Neural cell (in vitro differentiated cells): ENCODE data around the gene TLR6. TPM values are rescaled to one million over a fixed set of nuclear protein-coding genes. Genes with fewer than 3 reads are reported as not detected.
"Not testable (repeated sequence)": the region's sequence is repeated elsewhere in the genome, so short reads cannot be mapped to it uniquely, and the experiment has no call there.

Experiments
- H2AFZ ChIP-seq: fragments of 200-600, 300-800 bp; sonication (generic), shearing (Covaris generic); 2 replicates; pipeline ENCODE4 v1.6.0; 2014; ENCODE audit warnings: low read depth, mild to moderate bottlenecking, antibody characterized with exemption, low read length, moderate library complexity
- H3F3A ChIP-seq: fragments of 200-600 bp; shearing (Covaris generic); 2 replicates; pipeline ENCODE4 v1.6.1; 2016; ENCODE audit warnings: mild to moderate bottlenecking, moderate library complexity, mixed read lengths, antibody characterized with exemption, low read length; ENCODE audit not compliant: insufficient read depth, poor library complexity, severe bottlenecking
- H3K27ac ChIP-seq: fragments of 200-600, 300-800 bp; sonication (generic), shearing (Covaris generic); 2 replicates; pipeline ENCODE4 v1.5.1; 2014; ENCODE audit warnings: mild to moderate bottlenecking, low read length, moderate library complexity
- H3K27me3 ChIP-seq: fragments of 300-800, 200-600 bp; sonication (generic), shearing (Covaris generic); 2 replicates; pipeline ENCODE4 v1.6.0; 2014; ENCODE audit warnings: mild to moderate bottlenecking, low read depth, low read length, moderate library complexity; ENCODE audit not compliant: insufficient read depth
- H3K36me3 ChIP-seq: fragments of 300-800, 200-600 bp; sonication (generic), shearing (Covaris generic); 2 replicates; pipeline ENCODE4 v1.5.1; 2014; ENCODE audit warnings: mild to moderate bottlenecking, antibody characterized with exemption, low read length, moderate library complexity; ENCODE audit not compliant: insufficient read depth
- H3K4me2 ChIP-seq: fragments of 300-800, 200-600 bp; sonication (generic), shearing (Covaris generic); 2 replicates; pipeline ENCODE4 v1.6.0; 2014; ENCODE audit warnings: mild to moderate bottlenecking, low read length
- H3K4me3 ChIP-seq: fragments of 300-800, 200-600 bp; sonication (generic), shearing (Covaris generic); 2 replicates; pipeline ENCODE4 v1.5.1; 2014; ENCODE audit warnings: mild to moderate bottlenecking, low read length, moderate library complexity
- H3K79me2 ChIP-seq: fragments of 200-600 bp; shearing (Covaris generic); replicated peaks from 2 replicates; pipeline ENCODE4 v1.6.0; 2014; ENCODE audit warnings: mild to moderate bottlenecking, low read length, moderate library complexity; ENCODE audit not compliant: insufficient read depth
- H3K9ac ChIP-seq: fragments of 300-800, 200-600 bp; sonication (generic), shearing (Covaris generic); 2 replicates; pipeline ENCODE4 v1.6.1; 2016; ENCODE audit warnings: mild to moderate bottlenecking, low read length, mixed read lengths
- H3K9me2 ChIP-seq: fragments of 200-600 bp; shearing (Covaris generic); 2 replicates; pipeline ENCODE4 v1.6.1; 2016; ENCODE audit warnings: mild to moderate bottlenecking, low read length, mixed read lengths; ENCODE audit not compliant: insufficient read depth
- H3K9me3 ChIP-seq: fragments of 200-600, 300-800 bp; sonication (generic), shearing (Covaris generic); 2 replicates; pipeline ENCODE4 v1.6.1; 2016; ENCODE audit warnings: mild to moderate bottlenecking, mixed run types, low read length, moderate library complexity, mixed read lengths
- H4K20me1 ChIP-seq: fragments of 200-600 bp; shearing (Covaris generic); 2 replicates; pipeline ENCODE4 v1.6.1; 2016; ENCODE audit warnings: mild to moderate bottlenecking, mixed run types; ENCODE audit not compliant: insufficient read depth
- EP300 ChIP-seq: fragments of 450-650 bp; conservative IDR thresholded peaks from 2 replicates; pipeline ENCODE4 v1.6.1; 2014; ENCODE audit warnings: antibody characterized with exemption, mild to moderate bottlenecking, moderate library complexity; ENCODE audit not compliant: poor library complexity, severe bottlenecking
- EZH2 ChIP-seq: fragments of 200-600, 300-800 bp; shearing (Covaris generic), sonication (generic); IDR thresholded peaks from 2 replicates; pipeline ENCODE4 v1.6.1; 2014; ENCODE audit warnings: antibody characterized with exemption, low read length, borderline replicate concordance, mild to moderate bottlenecking; ENCODE audit not compliant: insufficient read depth, poor library complexity, severe bottlenecking
- MXI1 ChIP-seq: fragments of 450-650 bp; conservative IDR thresholded peaks from 2 replicates; pipeline ENCODE4 v1.6.1; 2014; ENCODE audit warnings: antibody characterized with exemption, mild to moderate bottlenecking; ENCODE audit not compliant: poor library complexity, severe bottlenecking
- POLR2AphosphoS5 ChIP-seq: IDR thresholded peaks from 2 replicates; pipeline ENCODE4 v1.6.1; 2012
- RAD21 ChIP-seq: fragments of 450-650 bp; conservative IDR thresholded peaks from 2 replicates; pipeline ENCODE4 v1.6.1; 2014; ENCODE audit warnings: antibody characterized with exemption, mild to moderate bottlenecking, moderate library complexity
- SMC3 ChIP-seq: fragments of 450-650 bp; conservative IDR thresholded peaks from 2 replicates; pipeline ENCODE4 v1.6.1; 2014; ENCODE audit warnings: antibody characterized with exemption, mild to moderate bottlenecking, moderate library complexity; ENCODE audit not compliant: poor library complexity
- TAF1 ChIP-seq: IDR thresholded peaks from 2 replicates; pipeline ENCODE4 v1.6.1; 2012; ENCODE audit warnings: low read depth
- polyA plus RNA-seq: library from polyadenylated mRNA; depleted of rRNA; stranded (reverse); fragments of >200 nt; gene quantifications from 2 replicates; pipeline ENCODE4 v1.2.3, GENCODE V29; 2014
- TF ChIP-seq, protein P1 (sequence below): fragments of 450-650 bp; IDR thresholded peaks from 2 replicates; pipeline ENCODE4 v1.5.1; 2014; ENCODE audit warnings: antibody characterized with exemption, mild to moderate bottlenecking, moderate library complexity; ENCODE audit not compliant: poor library complexity, severe bottlenecking
- TF ChIP-seq, protein P2 (sequence below): IDR thresholded peaks from 2 replicates; pipeline ENCODE4 v1.6.1; 2012; ENCODE audit warnings: borderline replicate concordance

TLR6 gene
- polyA plus RNA-seq, 1 donor from 2014 or later: not detected

DNA sequence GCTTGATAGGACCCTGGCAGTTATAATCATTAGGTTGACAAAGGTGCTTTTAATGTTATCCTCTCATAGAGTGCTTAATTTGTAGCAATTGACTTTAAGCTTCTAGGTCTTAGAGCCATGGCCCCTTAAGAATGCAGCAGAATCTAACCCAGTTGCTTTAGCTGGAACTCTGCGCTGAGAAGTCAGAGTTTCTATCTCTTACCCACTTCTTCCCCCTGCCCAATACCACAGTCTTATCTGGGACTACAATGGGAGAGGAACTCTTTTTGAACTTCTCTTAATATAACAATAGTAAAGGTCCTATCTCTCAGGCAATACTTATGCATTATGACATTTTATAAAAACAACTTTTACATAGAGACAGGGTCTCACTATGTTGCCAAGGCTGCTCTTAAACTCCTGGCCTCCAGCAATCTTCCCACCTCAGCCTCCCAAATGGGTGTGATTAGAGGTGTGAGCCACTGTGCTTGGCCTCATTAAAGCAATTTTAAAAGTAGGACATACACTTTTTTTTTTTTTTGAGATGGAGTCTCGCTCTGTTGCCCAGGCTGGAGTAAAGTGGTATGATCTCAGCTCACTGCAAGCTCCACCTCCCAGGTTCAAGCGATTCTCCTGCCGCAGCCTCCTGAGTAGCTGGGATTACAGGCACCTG, 75.7 kb downstream of the TLR6 start:
- TF ChIP-seq SMC3 (no peak), MXI1 (no peak), RAD21 (no peak), EZH2 (no peak), TAF1 (no peak), POLR2AphosphoS5 (no peak), EP300 (no peak)
- TF ChIP-seq, protein P1, sequence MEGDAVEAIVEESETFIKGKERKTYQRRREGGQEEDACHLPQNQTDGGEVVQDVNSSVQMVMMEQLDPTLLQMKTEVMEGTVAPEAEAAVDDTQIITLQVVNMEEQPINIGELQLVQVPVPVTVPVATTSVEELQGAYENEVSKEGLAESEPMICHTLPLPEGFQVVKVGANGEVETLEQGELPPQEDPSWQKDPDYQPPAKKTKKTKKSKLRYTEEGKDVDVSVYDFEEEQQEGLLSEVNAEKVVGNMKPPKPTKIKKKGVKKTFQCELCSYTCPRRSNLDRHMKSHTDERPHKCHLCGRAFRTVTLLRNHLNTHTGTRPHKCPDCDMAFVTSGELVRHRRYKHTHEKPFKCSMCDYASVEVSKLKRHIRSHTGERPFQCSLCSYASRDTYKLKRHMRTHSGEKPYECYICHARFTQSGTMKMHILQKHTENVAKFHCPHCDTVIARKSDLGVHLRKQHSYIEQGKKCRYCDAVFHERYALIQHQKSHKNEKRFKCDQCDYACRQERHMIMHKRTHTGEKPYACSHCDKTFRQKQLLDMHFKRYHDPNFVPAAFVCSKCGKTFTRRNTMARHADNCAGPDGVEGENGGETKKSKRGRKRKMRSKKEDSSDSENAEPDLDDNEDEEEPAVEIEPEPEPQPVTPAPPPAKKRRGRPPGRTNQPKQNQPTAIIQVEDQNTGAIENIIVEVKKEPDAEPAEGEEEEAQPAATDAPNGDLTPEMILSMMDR: no peak
- TF ChIP-seq, protein P2, sequence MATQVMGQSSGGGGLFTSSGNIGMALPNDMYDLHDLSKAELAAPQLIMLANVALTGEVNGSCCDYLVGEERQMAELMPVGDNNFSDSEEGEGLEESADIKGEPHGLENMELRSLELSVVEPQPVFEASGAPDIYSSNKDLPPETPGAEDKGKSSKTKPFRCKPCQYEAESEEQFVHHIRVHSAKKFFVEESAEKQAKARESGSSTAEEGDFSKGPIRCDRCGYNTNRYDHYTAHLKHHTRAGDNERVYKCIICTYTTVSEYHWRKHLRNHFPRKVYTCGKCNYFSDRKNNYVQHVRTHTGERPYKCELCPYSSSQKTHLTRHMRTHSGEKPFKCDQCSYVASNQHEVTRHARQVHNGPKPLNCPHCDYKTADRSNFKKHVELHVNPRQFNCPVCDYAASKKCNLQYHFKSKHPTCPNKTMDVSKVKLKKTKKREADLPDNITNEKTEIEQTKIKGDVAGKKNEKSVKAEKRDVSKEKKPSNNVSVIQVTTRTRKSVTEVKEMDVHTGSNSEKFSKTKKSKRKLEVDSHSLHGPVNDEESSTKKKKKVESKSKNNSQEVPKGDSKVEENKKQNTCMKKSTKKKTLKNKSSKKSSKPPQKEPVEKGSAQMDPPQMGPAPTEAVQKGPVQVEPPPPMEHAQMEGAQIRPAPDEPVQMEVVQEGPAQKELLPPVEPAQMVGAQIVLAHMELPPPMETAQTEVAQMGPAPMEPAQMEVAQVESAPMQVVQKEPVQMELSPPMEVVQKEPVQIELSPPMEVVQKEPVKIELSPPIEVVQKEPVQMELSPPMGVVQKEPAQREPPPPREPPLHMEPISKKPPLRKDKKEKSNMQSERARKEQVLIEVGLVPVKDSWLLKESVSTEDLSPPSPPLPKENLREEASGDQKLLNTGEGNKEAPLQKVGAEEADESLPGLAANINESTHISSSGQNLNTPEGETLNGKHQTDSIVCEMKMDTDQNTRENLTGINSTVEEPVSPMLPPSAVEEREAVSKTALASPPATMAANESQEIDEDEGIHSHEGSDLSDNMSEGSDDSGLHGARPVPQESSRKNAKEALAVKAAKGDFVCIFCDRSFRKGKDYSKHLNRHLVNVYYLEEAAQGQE: no peak
- Histone ChIP-seq H3K4me3 (no peak overlapping the region), H3F3A (no peaks in the 10 kb centered on the region), H3K4me2 (no peak overlapping the region), H3K27me3 (no peaks in the 10 kb centered on the region), H3K27ac (no peak overlapping the region), H4K20me1 (no peaks in the 10 kb centered on the region), H3K9me3 (no peaks in the 10 kb centered on the region), H3K36me3 (no peaks in the 10 kb centered on the region), H3K9ac (no peak overlapping the region), H2AFZ (no peak overlapping the region), H3K9me2 (no peaks in the 10 kb centered on the region), H3K79me2 (no peaks in the 10 kb centered on the region)

DNA sequence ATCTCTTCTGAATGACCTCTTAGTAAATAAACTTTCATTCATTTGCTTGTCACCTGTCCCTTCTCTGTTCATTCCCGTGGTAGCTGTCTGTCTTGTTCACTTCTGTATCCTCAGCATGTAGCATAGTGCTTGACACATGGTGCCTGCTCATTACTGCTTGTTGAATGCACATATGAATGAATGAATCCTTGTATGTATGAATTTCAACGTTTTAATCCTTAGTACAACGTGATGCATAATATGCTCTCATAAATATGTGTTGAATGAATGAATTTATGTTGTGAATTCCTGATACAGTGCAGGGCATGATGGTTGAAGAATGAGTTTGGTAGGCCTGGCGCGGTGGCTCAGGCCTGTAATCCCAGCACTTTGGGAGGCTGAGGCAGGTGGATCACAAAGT, 76.8 kb downstream of the TLR6 start:
- Histone ChIP-seq H3K36me3 (no peaks in the 10 kb centered on the region), H3K27ac (no peak overlapping the region), H4K20me1 (no peaks in the 10 kb centered on the region), H3K4me2 (no peak overlapping the region), H3K9me2 (no peaks in the 10 kb centered on the region), H3K9me3 (no peaks in the 10 kb centered on the region), H3K79me2 (no peaks in the 10 kb centered on the region), H2AFZ (no peak overlapping the region), H3F3A (no peaks in the 10 kb centered on the region), H3K4me3 (no peak overlapping the region), H3K9ac (no peak overlapping the region), H3K27me3 (no peaks in the 10 kb centered on the region)
- TF ChIP-seq EP300 (peak; percentile 77), EZH2 (no peak)

DNA sequence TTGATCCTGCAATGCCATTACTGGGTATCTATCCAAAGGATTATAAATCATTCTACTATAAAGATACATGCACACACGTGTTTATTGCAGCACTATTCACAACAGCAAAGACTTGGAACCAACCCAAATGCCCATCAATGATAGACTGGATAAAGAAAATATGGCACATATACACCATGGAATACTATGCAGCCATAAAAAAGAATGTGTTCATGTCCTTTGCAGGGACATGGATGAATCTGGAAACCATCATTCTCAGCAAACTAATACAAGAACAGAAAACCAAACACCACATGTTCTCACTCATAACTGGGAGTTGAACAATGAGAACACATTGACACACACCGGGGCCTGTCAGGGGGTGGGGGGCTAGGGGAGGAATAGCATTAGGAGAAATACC, 78.7 kb downstream of the TLR6 start:
- not testable (repeated sequence) for H3K36me3 ChIP-seq

More for the DNA sequence above, 78.7 kb downstream of the TLR6 start:
- not testable (repeated sequence) for H3K79me2 ChIP-seq, H4K20me1 ChIP-seq, H3F3A ChIP-seq, H3K9me2 ChIP-seq, H3K27ac ChIP-seq, H3K9ac ChIP-seq, H2AFZ ChIP-seq, H3K4me3 ChIP-seq, H3K27me3 ChIP-seq, H3K9me3 ChIP-seq, H3K4me2 ChIP-seq
